Neuron (in vitro differentiated cells): ENCODE data around the gene ZNF354C.

Experiments used
- H2AFZ ChIP-seq: one replicate; pipeline ENCODE4 v1.6.1; 2013; ENCODE audit warnings: low read depth, mild to moderate bottlenecking, inconsistent platforms, low read length, moderate library complexity
- H3K27me3 ChIP-seq: one replicate; pipeline ENCODE4 v1.6.1; 2013; ENCODE audit warnings: low read length; ENCODE audit not compliant: insufficient read depth
- H3K36me3 ChIP-seq: one replicate; pipeline ENCODE4 v1.6.1; 2013; ENCODE audit warnings: low read length; ENCODE audit not compliant: insufficient read depth
- H3K4me1 ChIP-seq: one replicate; pipeline ENCODE4 v1.6.1; 2013; ENCODE audit warnings: low read length; ENCODE audit not compliant: insufficient read depth
- H3K4me3 ChIP-seq: 2 replicates; pipeline ENCODE4 v1.5.1; 2013; ENCODE audit warnings: mild to moderate bottlenecking, low read length, moderate library complexity
- H3K9me3 ChIP-seq: one replicate; pipeline ENCODE4 v1.6.1; 2013; ENCODE audit warnings: low read length

ZNF354C gene

GRCh38 chr5:179126506-179126991 lies 66.4 kb downstream of the ZNF354C start:
- Histone ChIP-seq H2AFZ (no peak overlapping the region), H3K4me1 (no peaks in the 10 kb centered on the region), H3K36me3 (no peaks in the 10 kb centered on the region), H3K9me3 (peaks cover 14% of the 10 kb centered on the region), H3K4me3 (no peak overlapping the region), H3K27me3 (no peaks in the 10 kb centered on the region)

GRCh38 chr5:179127136-179128040 lies 67.2 kb downstream of the ZNF354C start:
- H2AFZ ChIP-seq, result no peak overlapping the region
- no peaks in the 10 kb centered on the region for H3K36me3 ChIP-seq
- H3K4me3 ChIP-seq, result no peak overlapping the region
- H3K4me1 ChIP-seq, result no peaks in the 10 kb centered on the region
- H3K9me3 ChIP-seq, result peaks cover 11% of the 10 kb centered on the region
- no peaks in the 10 kb centered on the region for H3K27me3 ChIP-seq

- Histone ChIP-seq H3K4me3 (no peak overlapping the region), H3K4me1 (no peaks in the 10 kb centered on the region), H2AFZ (no peak overlapping the region), H3K36me3 (no peaks in the 10 kb centered on the region), H3K27me3 (no peaks in the 10 kb centered on the region), H3K9me3 (peaks cover 13% of the 10 kb centered on the region)
These were observed 67.8 kb downstream of the ZNF354C start for GRCh38 chr5:179128041-179128365.

DNA sequence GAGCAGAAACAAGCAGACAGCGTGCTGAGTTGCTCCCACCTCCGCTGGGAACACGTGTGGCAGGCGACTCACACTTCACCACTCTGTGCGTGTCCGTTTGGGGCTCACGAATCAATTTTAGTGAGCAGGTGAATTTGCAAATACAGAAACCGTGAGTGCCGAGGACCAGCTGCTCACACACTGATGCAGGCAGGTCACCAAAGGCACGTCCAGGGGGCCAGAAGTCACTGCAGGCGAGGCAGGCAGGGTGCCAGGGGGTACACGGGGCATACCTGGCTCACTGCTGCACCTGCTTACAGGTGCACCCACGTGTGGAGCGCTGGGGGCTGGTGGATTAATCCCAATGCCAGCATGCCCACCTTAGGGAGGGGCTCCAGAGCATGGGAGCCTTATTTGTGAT lies 68.8 kb downstream of the ZNF354C start:
- Histone ChIP-seq H3K4me3 (no peak overlapping the region), H3K36me3 (no peaks in the 10 kb centered on the region), H2AFZ (no peak overlapping the region), H3K9me3 (peaks cover 9% of the 10 kb centered on the region), H3K27me3 (no peaks in the 10 kb centered on the region), H3K4me1 (no peaks in the 10 kb centered on the region)

DNA sequence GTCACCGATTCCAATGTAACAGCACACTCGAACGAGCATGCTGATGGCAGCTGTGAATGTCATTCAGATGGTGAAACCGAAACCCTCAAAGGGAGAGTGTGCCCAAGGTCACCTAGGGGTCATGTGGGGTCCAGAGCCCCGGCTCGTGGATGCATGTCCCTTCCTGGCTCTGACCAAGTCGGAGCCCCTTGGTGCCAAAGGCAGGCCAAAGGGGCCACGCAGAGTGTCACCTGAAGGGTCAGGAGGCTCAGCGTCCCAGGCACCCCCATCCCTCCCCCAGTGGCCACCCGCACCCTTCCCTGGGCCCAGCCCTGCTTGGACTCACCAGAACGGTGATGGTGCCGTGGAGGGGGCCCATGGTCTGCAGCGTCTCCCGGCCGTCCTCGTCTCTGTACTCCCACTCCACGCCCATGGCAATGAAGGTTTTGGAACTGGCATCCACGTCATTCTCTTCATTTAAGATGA lies 69.5 kb downstream of the ZNF354C start:
- Histone ChIP-seq H3K36me3 (no peaks in the 10 kb centered on the region), H2AFZ (no peak overlapping the region), H3K9me3 (peaks cover 6% of the 10 kb centered on the region), H3K27me3 (no peaks in the 10 kb centered on the region), H3K4me3 (no peak overlapping the region), H3K4me1 (no peaks in the 10 kb centered on the region)

GRCh38 chr5:179130101-179130681 lies 70.0 kb downstream of the ZNF354C start:
- no peak overlapping the region for H3K4me3 ChIP-seq
- H3K9me3 ChIP-seq, result peaks cover 2% of the 10 kb centered on the region
- H3K36me3 ChIP-seq, result no peaks in the 10 kb centered on the region
- H2AFZ ChIP-seq, result no peak overlapping the region
- no peaks in the 10 kb centered on the region for H3K27me3 ChIP-seq
- H3K4me1 ChIP-seq, result no peaks in the 10 kb centered on the region

DNA sequence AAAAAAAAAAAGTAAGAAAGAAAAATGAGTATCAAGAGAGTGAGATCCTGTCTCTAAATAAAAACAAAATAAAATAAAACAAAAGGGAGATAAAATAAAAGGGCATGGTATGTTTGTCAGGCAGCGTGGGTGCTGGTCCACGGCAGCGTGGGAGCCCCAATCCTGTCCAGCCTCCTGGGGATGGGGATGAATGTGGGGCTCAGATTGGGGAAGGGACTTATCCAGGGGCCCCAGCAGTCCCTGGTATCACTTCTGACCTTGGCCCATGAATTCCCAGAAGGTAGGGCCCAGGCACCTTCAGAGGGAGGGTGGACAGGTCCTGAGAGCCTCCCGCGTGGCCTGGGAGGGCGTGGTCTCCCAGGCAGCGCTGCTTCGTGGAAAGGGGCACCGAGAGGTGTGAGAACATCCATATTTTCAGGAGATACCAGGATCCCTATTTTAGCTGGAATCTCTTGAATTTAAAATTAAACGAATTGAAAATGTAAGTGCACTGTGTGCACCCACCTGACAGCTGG lies 71.2 kb downstream of the ZNF354C start:
- Histone ChIP-seq H2AFZ (no peak overlapping the region), H3K4me3 (no peak overlapping the region), H3K36me3 (no peaks in the 10 kb centered on the region), H3K27me3 (no peaks in the 10 kb centered on the region), H3K4me1 (no peaks in the 10 kb centered on the region), H3K9me3 (peaks cover 2% of the 10 kb centered on the region)

- H3K27me3 ChIP-seq, result no peaks in the 10 kb centered on the region
- H3K9me3 ChIP-seq, result peaks cover 2% of the 10 kb centered on the region
These were observed 71.9 kb downstream of the ZNF354C start for GRCh38 chr5:179131886-179132585.

GRCh38 chr5:179132586-179133355 lies 72.6 kb downstream of the ZNF354C start:
- Histone ChIP-seq H3K36me3 (no peaks in the 10 kb centered on the region), H2AFZ (no peak overlapping the region), H3K27me3 (no peaks in the 10 kb centered on the region), H3K9me3 (peaks cover 2% of the 10 kb centered on the region), H3K4me1 (no peaks in the 10 kb centered on the region), H3K4me3 (no peak overlapping the region)

More at GRCh38 chr5:179131886-179132585, 71.9 kb downstream of the ZNF354C start:
- Histone ChIP-seq H3K36me3 (no peaks in the 10 kb centered on the region), H3K4me1 (no peaks in the 10 kb centered on the region), H3K4me3 (no peak overlapping the region), H2AFZ (no peak overlapping the region)
